AG04450 (cell line): ENCODE data around the gene TEDC2. TPM values are rescaled to one million over a fixed set of nuclear protein-coding genes. Genes with fewer than 3 reads are reported as not detected.

Source experiments
- CTCF ChIA-PET: fragments of 300-600, 350-600 bp; formaldehyde crosslinking; extraction: SDS; loops from one replicate; lab custom pipeline; 2022; ENCODE audit warnings: antibody characterized with exemption, inconsistent platforms; lab: Charles Lee
- POLR2A ChIA-PET: fragments of 350-600 bp; formaldehyde crosslinking; extraction: SDS; loops from one replicate; lab custom pipeline; 2021; ENCODE audit warnings: antibody characterized with exemption, inconsistent platforms; lab: Yijun Ruan, JAX
- DNase-seq: peaks from one replicate; pipeline ENCODE4 v3.0.0-alpha.2; 2011; ENCODE audit warnings: low read depth, low spot score
- H3K27ac ChIP-seq: one replicate; pipeline ENCODE4 v1.5.1; 2012; ENCODE audit warnings: low read depth, low read length, control low read depth
- H3K27me3 ChIP-seq: one replicate; pipeline ENCODE4 v1.6.0; 2012; ENCODE audit warnings: low read length; ENCODE audit not compliant: control insufficient read depth, insufficient read depth
- H3K4me3 ChIP-seq: 2 replicates; pipeline ENCODE4 v1.5.1; 2011; ENCODE audit warnings: mild to moderate bottlenecking, low read depth, low read length, control low read depth
- H3K9me3 ChIP-seq: 2 replicates; pipeline ENCODE4 v1.5.1; 2012; ENCODE audit warnings: low read length; ENCODE audit not compliant: control insufficient read depth, insufficient read depth
- polyA plus RNA-seq: library from polyadenylated mRNA; depleted of rRNA; stranded (reverse); fragments of >200 nt; gene quantifications from 2 replicates; pipeline ENCODE4 v1.2.3, GENCODE V29; 2011
- TF ChIP-seq, protein P1 (sequence below): IDR thresholded peaks from 2 replicates; pipeline ENCODE4 v1.5.1; 2011; ENCODE audit warnings: low read depth, low read length, control low read depth, inconsistent platforms

Gene TEDC2
- polyA plus RNA-seq, 1 experiment = 1.8 TPM

GRCh38 chr16:2493605-2494004 lies 33.7 kb downstream of the TEDC2 start:
- TF ChIP-seq, protein P1, sequence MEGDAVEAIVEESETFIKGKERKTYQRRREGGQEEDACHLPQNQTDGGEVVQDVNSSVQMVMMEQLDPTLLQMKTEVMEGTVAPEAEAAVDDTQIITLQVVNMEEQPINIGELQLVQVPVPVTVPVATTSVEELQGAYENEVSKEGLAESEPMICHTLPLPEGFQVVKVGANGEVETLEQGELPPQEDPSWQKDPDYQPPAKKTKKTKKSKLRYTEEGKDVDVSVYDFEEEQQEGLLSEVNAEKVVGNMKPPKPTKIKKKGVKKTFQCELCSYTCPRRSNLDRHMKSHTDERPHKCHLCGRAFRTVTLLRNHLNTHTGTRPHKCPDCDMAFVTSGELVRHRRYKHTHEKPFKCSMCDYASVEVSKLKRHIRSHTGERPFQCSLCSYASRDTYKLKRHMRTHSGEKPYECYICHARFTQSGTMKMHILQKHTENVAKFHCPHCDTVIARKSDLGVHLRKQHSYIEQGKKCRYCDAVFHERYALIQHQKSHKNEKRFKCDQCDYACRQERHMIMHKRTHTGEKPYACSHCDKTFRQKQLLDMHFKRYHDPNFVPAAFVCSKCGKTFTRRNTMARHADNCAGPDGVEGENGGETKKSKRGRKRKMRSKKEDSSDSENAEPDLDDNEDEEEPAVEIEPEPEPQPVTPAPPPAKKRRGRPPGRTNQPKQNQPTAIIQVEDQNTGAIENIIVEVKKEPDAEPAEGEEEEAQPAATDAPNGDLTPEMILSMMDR = no peak
- Histone ChIP-seq H3K4me3 (no peak overlapping the region), H3K27ac (no peak overlapping the region), H3K27me3 (no peaks in the 10 kb centered on the region), H3K9me3 (no peaks in the 10 kb centered on the region; the same call in 1 of the 2 replicates)
- no peak for DNase-seq
- ChIA-PET CTCF (interaction anchor here (0.9 kb wide), 1 partner anchor 10 kb away, joined by 4 read pairs; no protein-coding TSS in a partner anchor), POLR2A (no interaction called here)

GRCh38 chr16:2494616-2495015 lies 34.7 kb downstream of the TEDC2 start:
- ChIA-PET CTCF (no interaction called here), POLR2A (no interaction called here)
- no peaks in the 10 kb centered on the region for H3K27me3 ChIP-seq
- H3K4me3 ChIP-seq = no peak overlapping the region
- no peaks in the 10 kb centered on the region; the same call in 1 of the 2 replicates for H3K9me3 ChIP-seq
- H3K27ac ChIP-seq = no peak overlapping the region
- TF ChIP-seq, protein P1 = no peak
- no peak for DNase-seq

GRCh38 chr16:2495041-2495440 lies 35.1 kb downstream of the TEDC2 start:
- Histone ChIP-seq H3K9me3 (no peaks in the 10 kb centered on the region; the same call in 1 of the 2 replicates), H3K27ac (no peak overlapping the region), H3K27me3 (no peaks in the 10 kb centered on the region), H3K4me3 (no peak overlapping the region)
- DNase-seq = no peak
- ChIA-PET POLR2A (no interaction called here), CTCF (no interaction called here)
- TF ChIP-seq, protein P1 = no peak

GRCh38 chr16:2496223-2497115 lies 36.6 kb downstream of the TEDC2 start:
- Histone ChIP-seq H3K27ac (no peak overlapping the region), H3K4me3 (no peak overlapping the region), H3K9me3 (no peaks in the 10 kb centered on the region; the same call in 1 of the 2 replicates), H3K27me3 (no peaks in the 10 kb centered on the region)
- CTCF ChIA-PET = no interaction called here
- POLR2A ChIA-PET = no interaction called here
- TF ChIP-seq, protein P1 = no peak
- DNase-seq = no peak

DNA sequence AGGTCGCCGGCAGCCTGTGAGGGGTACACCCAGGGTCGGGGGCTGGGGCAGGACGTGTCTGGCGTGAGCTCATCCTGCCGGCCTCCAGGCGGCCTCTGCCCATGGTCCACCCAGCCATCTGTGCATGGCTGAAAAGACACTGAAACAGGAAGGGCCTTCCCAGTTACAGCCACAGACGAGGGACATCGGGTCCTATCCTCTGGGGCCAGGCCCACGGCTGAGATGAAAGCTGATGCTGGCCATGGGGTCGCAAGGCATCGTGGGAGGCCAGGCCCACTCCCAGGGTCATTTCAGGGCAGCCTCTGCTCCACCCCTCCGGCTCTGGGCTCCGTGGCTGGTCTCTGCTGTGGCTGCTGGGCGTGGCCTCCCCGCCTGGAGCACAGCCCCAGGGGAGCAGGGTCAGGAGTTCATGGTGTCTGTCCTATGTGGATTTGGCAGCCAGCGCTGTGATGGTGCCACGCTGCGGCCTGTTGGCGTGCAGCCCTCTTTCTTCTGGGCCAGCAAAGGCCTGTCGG lies 37.3 kb downstream of the TEDC2 start:
- ChIA-PET CTCF (no interaction called here), POLR2A (no interaction called here)
- TF ChIP-seq, protein P1 = no peak
- no peak for DNase-seq
- Histone ChIP-seq H3K9me3 (no peaks in the 10 kb centered on the region; the same call in 1 of the 2 replicates), H3K27ac (no peak overlapping the region), H3K4me3 (no peak overlapping the region), H3K27me3 (no peaks in the 10 kb centered on the region)
